Keratinocyte (primary cell): ENCODE results near the gene GGACT. TPM values are rescaled to one million over a fixed set of nuclear protein-coding genes. Genes with fewer than 3 reads are reported as not detected.

Experiments used
- DNase-seq: peaks from one replicate; pipeline ENCODE4 v3.0.0-alpha.2; 2011; ENCODE audit warnings: low read depth, missing footprints, low spot score
- FAIRE-seq: peaks from 2 replicates; lab custom pipeline; 2011; peaks lifted over from hg19 to GRCh38; lab: Jason Lieb, UNC
- H2AFZ ChIP-seq: 2 replicates; pipeline ENCODE4 v1.6.0; 2012; ENCODE audit warnings: low read length, control low read depth, inconsistent platforms; ENCODE audit not compliant: control insufficient read depth
- H3K27ac ChIP-seq: 2 replicates; pipeline ENCODE4 v1.5.1; 2011; ENCODE audit warnings: low read length; ENCODE audit not compliant: control insufficient read depth, insufficient read depth
- H3K27me3 ChIP-seq: 3 replicates; pipeline ENCODE4 v1.6.0; 2011; ENCODE audit warnings: low read length; ENCODE audit not compliant: control insufficient read depth, insufficient read depth; ENCODE audit errors: extremely low read depth
- H3K36me3 ChIP-seq, 2 experiments: 2 replicates in 1 of 2; 3 replicates in 1 of 2; pipeline ENCODE4 v1.5.1; 2011; ENCODE audit warnings: low read length in 2 of 2, mild to moderate bottlenecking in 1 of 2; ENCODE audit not compliant: control insufficient read depth in 2 of 2, insufficient read depth in 2 of 2; ENCODE audit errors: extremely low read depth in 1 of 2
- H3K4me1 ChIP-seq: 3 replicates; pipeline ENCODE4 v1.5.1; 2011; ENCODE audit warnings: low read length; ENCODE audit not compliant: control insufficient read depth, insufficient read depth; ENCODE audit errors: extremely low read depth
- H3K4me2 ChIP-seq: 3 replicates; pipeline ENCODE4 v1.6.0; 2011; ENCODE audit warnings: low read depth, low read length; ENCODE audit not compliant: control insufficient read depth, insufficient read depth; ENCODE audit errors: extremely low read depth
- H3K4me3 ChIP-seq, 3 experiments: fragments of 200-600 bp in 1 of 3; sonication (generic) in 1 of 3; 2 replicates in 2 of 3; 3 replicates in 1 of 3; pipeline ENCODE4 v1.5.1; 2011 to 2016; ENCODE audit warnings: low read length in 3 of 3, mild to moderate bottlenecking in 3 of 3, control low read depth in 2 of 3, inconsistent platforms in 1 of 3, low read depth in 1 of 3, mixed read lengths in 1 of 3, mixed run types in 1 of 3, moderate library complexity in 1 of 3; ENCODE audit not compliant: control insufficient read depth in 2 of 3, insufficient read depth in 2 of 3; ENCODE audit errors: extremely low read depth in 1 of 3
- H3K79me2 ChIP-seq: 2 replicates; pipeline ENCODE4 v1.6.0; 2012; ENCODE audit warnings: low read length; ENCODE audit not compliant: control insufficient read depth, insufficient read depth
- H3K9ac ChIP-seq: 3 replicates; pipeline ENCODE4 v1.6.0; 2011; ENCODE audit warnings: low read length; ENCODE audit not compliant: control insufficient read depth, insufficient read depth; ENCODE audit errors: extremely low read depth
- H3K9me1 ChIP-seq: 3 replicates; pipeline ENCODE4 v1.6.0; 2011; ENCODE audit warnings: low read length; ENCODE audit not compliant: control insufficient read depth, insufficient read depth; ENCODE audit errors: extremely low read depth
- H3K9me3 ChIP-seq: 2 replicates; pipeline ENCODE4 v1.5.1; 2012; ENCODE audit warnings: low read depth, low read length; ENCODE audit not compliant: control insufficient read depth
- H4K20me1 ChIP-seq: 3 replicates; pipeline ENCODE4 v1.6.0; 2011; ENCODE audit warnings: low read length; ENCODE audit not compliant: control insufficient read depth, insufficient read depth; ENCODE audit errors: extremely low read depth
- EZH2 ChIP-seq: IDR thresholded peaks from one replicate; pipeline ENCODE4 v1.6.1; 2012; ENCODE audit warnings: inconsistent platforms, mild to moderate bottlenecking, low read length, moderate library complexity
- dilution Hi-C: fragments of 300-500 bp; cut with MboI; formaldehyde crosslinking; loops from one replicate; pipeline ENCODE4 v1.7.0; 2020; ENCODE audit warnings: low sequenced_read_pairs; ENCODE audit not compliant: extremely low pct_ligation_motif_present
- polyA plus RNA-seq, 5 experiments: library from polyadenylated mRNA; depleted of rRNA in 3 of 5; stranded (reverse) in 3 of 5; stranded (forward) in 1 of 5; unstranded in 1 of 5; fragments of >200 nt; gene quantifications; 1 replicate in 1 of 5; 2 replicates in 3 of 5; 3 replicates in 1 of 5; pipeline versions ENCODE4 v1.2.1 to v1.2.3, GENCODE V29; 2011 to 2012; ENCODE audit warnings: missing spikeins in 2 of 5, low read depth in 1 of 5, low replicate concordance in 1 of 5
- TF ChIP-seq, protein P1 (sequence below), 3 experiments: IDR thresholded peaks in 1 of 3; conservative IDR thresholded peaks in 1 of 3; optimal IDR thresholded peaks in 1 of 3; 2 replicates in 2 of 3; 3 replicates in 1 of 3; pipeline versions ENCODE3 to v1.5.1; 2011; ENCODE audit warnings: low read length in 3 of 3, mild to moderate bottlenecking in 3 of 3, moderate library complexity in 2 of 3, control low read depth in 1 of 3, inconsistent platforms in 1 of 3; ENCODE audit not compliant: insufficient read depth in 2 of 3; ENCODE audit errors: extremely low read depth in 1 of 3

Gene GGACT
- polyA plus RNA-seq, 1 donor (not counting 4 experiments of a cell fraction or from before 2014, with no cell fraction given): 8.2 TPM

DNA sequence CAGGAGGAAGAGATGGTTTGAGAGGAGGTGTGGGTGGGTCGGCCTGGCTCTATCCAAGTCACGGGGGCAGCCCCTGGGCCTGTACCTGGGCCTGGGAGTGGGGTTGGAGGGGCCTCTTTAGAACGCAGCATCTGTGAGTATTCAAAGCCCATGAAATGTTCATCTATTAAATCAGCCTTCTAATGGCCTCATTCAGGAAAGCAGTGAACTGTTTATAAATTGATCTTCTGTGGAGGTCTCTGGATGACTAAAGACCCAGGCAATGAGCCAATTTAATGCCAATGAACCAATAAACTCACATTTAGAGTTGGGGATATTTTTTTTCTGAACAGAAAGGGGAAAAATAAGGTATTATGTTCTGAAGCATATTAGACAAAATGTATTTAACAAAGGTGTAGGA, 19.9 kb upstream of the GGACT start:
- dilution Hi-C loops: no loop called here
- no peak overlapping the region for H3K4me2 ChIP-seq
- no peak overlapping the region for H3K4me3 ChIP-seq
- TF ChIP-seq, protein P1, sequence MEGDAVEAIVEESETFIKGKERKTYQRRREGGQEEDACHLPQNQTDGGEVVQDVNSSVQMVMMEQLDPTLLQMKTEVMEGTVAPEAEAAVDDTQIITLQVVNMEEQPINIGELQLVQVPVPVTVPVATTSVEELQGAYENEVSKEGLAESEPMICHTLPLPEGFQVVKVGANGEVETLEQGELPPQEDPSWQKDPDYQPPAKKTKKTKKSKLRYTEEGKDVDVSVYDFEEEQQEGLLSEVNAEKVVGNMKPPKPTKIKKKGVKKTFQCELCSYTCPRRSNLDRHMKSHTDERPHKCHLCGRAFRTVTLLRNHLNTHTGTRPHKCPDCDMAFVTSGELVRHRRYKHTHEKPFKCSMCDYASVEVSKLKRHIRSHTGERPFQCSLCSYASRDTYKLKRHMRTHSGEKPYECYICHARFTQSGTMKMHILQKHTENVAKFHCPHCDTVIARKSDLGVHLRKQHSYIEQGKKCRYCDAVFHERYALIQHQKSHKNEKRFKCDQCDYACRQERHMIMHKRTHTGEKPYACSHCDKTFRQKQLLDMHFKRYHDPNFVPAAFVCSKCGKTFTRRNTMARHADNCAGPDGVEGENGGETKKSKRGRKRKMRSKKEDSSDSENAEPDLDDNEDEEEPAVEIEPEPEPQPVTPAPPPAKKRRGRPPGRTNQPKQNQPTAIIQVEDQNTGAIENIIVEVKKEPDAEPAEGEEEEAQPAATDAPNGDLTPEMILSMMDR (optimal IDR thresholded peaks at IDR 0.05 in 1 of 3, IDR thresholded peaks at IDR 0.05 in 1 of 3, conservative IDR thresholded peaks at IDR 0.05 in 1 of 3; ENCODE audit: extremely low read depth in 1 of 3, insufficient read depth in 2 of 3, low read length in 3 of 3): no peak
- no peak for TF ChIP-seq EZH2
- no peak overlapping the region for H2AFZ ChIP-seq
- H3K4me1 ChIP-seq: peaks cover 12% of the 10 kb centered on the region
- FAIRE-seq (no peak), DNase-seq (no peak)
- H3K27ac ChIP-seq: no peak overlapping the region
- H4K20me1 ChIP-seq: no peaks in the 10 kb centered on the region
- no peak overlapping the region for H3K9ac ChIP-seq
- H3K36me3 ChIP-seq: no peaks in the 10 kb centered on the region
- H3K79me2 ChIP-seq: no peaks in the 10 kb centered on the region
- no peaks in the 10 kb centered on the region for H3K9me3 ChIP-seq
- H3K9me1 ChIP-seq: no peaks in the 10 kb centered on the region
- no peaks in the 10 kb centered on the region for H3K27me3 ChIP-seq

DNA sequence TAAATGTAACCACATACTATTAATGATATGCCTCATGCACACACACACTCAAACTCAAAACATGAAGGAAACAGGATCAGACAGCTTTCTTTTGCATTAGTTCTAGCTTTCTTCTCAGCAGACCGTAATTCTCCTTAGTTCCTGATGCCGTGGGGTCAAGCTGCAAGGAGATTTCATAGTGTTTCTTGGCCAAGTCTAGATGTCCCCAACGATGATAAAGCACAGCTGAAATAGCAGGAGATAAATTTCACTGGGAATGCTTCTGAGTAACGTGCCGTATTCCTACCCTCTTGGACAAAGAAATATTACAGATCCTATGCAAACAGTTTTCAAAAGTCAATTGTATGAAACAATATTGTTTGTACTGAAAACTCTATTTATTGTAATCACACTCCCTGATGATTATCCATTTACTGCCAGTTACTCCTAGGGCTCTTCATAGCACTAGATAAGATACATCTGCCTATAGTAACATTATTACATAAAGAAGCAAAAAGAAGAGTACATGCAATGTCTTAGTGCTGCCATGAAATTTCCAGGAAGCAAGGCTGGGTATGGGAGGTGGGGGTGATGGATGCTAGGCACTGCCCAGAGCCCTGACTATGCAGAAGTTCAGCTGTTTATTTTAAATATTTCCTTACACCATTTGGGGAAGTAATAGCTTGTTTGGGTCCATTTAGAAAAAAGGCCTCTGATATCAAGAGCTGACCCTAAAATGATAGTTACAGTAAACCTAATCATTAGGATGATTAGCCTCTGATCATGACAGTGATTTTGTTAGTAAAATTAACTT, 16.5 kb upstream of the GGACT start:
- no peaks in the 10 kb centered on the region for H3K4me1 ChIP-seq
- H3K4me2 ChIP-seq: no peak overlapping the region
- TF ChIP-seq, protein P1 (optimal IDR thresholded peaks at IDR 0.05 in 1 of 3, IDR thresholded peaks at IDR 0.05 in 1 of 3, conservative IDR thresholded peaks at IDR 0.05 in 1 of 3; ENCODE audit: extremely low read depth in 1 of 3, insufficient read depth in 2 of 3, low read length in 3 of 3): no peak
- TF ChIP-seq EZH2: no peak
- dilution Hi-C loops: no loop called here
- no peak overlapping the region for H3K27ac ChIP-seq
- H4K20me1 ChIP-seq: no peaks in the 10 kb centered on the region
- H3K27me3 ChIP-seq: no peaks in the 10 kb centered on the region
- DNase-seq (no peak), FAIRE-seq (no peak)
- H3K9me1 ChIP-seq: no peaks in the 10 kb centered on the region
- H3K36me3 ChIP-seq: no peaks in the 10 kb centered on the region
- H3K9ac ChIP-seq: no peak overlapping the region
- no peaks in the 10 kb centered on the region for H3K9me3 ChIP-seq
- no peak overlapping the region for H3K4me3 ChIP-seq
- no peak overlapping the region for H2AFZ ChIP-seq
- H3K79me2 ChIP-seq: no peaks in the 10 kb centered on the region
